Measurements from ENCODE around the gene RNF38.
"Not testable (repeated sequence)": the region's sequence is repeated elsewhere in the genome, so short reads cannot be mapped to it uniquely, and the experiment has no call there.

- TF ChIP-seq POLR2A, CTCF (IDR thresholded peaks at IDR 0.05): not testable (repeated sequence)
These were observed 46.6 kb upstream of the RNF38 start for GRCh38 chr9:36446678-36447077.
